ENCODE results near the gene PDSS2. TPM values are rescaled to one million over a fixed set of nuclear protein-coding genes. Genes with fewer than 3 reads are reported as not detected.
A peak's percentile ranks its signal among the peaks of the same experiment; 100 is the strongest.
"Not testable (repeated sequence)": the region's sequence is repeated elsewhere in the genome, so short reads cannot be mapped to it uniquely, and the experiment has no call there.

Gene PDSS2
- total RNA-seq, 1 experiment from 2014 or later = 9.2 TPM

GRCh38 chr6:107418118-107418517 lies 41.2 kb downstream of the PDSS2 start:
- no peak for DNase-seq (ENCODE audit: low spot score)

GRCh38 chr6:107416145-107416544 lies 43.2 kb downstream of the PDSS2 start:
- no peak for DNase-seq (ENCODE audit: low spot score)

GRCh38 chr6:107413966-107414645 lies 45.3 kb downstream of the PDSS2 start:
- DNase-seq (ENCODE audit: low spot score) = no peak

- no peak for DNase-seq (ENCODE audit: low spot score)
Measured at GRCh38 chr6:107411161-107411560, 48.2 kb downstream of the PDSS2 start.

GRCh38 chr6:107409942-107410341 lies 49.4 kb downstream of the PDSS2 start:
- no peak for DNase-seq (ENCODE audit: low spot score)

- no peak for DNase-seq (ENCODE audit: low spot score)
Measured at GRCh38 chr6:107408714-107409113, 50.6 kb downstream of the PDSS2 start.

GRCh38 chr6:107405002-107405401 lies 54.4 kb downstream of the PDSS2 start:
- no peak for DNase-seq (ENCODE audit: low spot score)

- DNase-seq (ENCODE audit: low spot score) = no peak
Measured at GRCh38 chr6:107402533-107402932, 56.8 kb downstream of the PDSS2 start.

GRCh38 chr6:107401573-107401972 lies 57.8 kb downstream of the PDSS2 start:
- DNase-seq (ENCODE audit: low spot score) = no peak

GRCh38 chr6:107400616-107401147 lies 58.7 kb downstream of the PDSS2 start:
- no peak for DNase-seq (ENCODE audit: low spot score)

GRCh38 chr6:107399935-107400334 lies 59.4 kb downstream of the PDSS2 start:
- DNase-seq (ENCODE audit: low spot score) = no peak

GRCh38 chr6:107398001-107398400 lies 61.4 kb downstream of the PDSS2 start:
- no peak for DNase-seq (ENCODE audit: low spot score)

GRCh38 chr6:107396211-107396610 lies 63.2 kb downstream of the PDSS2 start:
- DNase-seq (ENCODE audit: low spot score) = no peak

- no peak for DNase-seq (ENCODE audit: low spot score)
Measured at GRCh38 chr6:107392069-107392468, 67.3 kb downstream of the PDSS2 start.

GRCh38 chr6:107390685-107391435 lies 68.5 kb downstream of the PDSS2 start:
- no peak for DNase-seq (ENCODE audit: low spot score)

GRCh38 chr6:107390056-107390455 lies 69.3 kb downstream of the PDSS2 start:
- no peak for DNase-seq (ENCODE audit: low spot score)

GRCh38 chr6:107386904-107387303 lies 72.5 kb downstream of the PDSS2 start:
- no peak for DNase-seq (ENCODE audit: low spot score)

GRCh38 chr6:107386340-107386739 lies 73.0 kb downstream of the PDSS2 start:
- DNase-seq (ENCODE audit: low spot score) = peak; percentile 37

- DNase-seq (ENCODE audit: low spot score) = no peak
Measured at GRCh38 chr6:107383705-107384104, 75.7 kb downstream of the PDSS2 start.

- no peak for DNase-seq (ENCODE audit: low spot score)
Measured at GRCh38 chr6:107374264-107374663, 85.1 kb downstream of the PDSS2 start.

GRCh38 chr6:107369493-107369892 lies 89.9 kb downstream of the PDSS2 start:
- no peak for DNase-seq (ENCODE audit: low spot score)

- DNase-seq (ENCODE audit: low spot score) = no peak
Measured at GRCh38 chr6:107368471-107368870, 90.9 kb downstream of the PDSS2 start.

- DNase-seq (ENCODE audit: low spot score) = not testable (repeated sequence)
Measured at GRCh38 chr6:107364173-107364572, 95.2 kb downstream of the PDSS2 start.
